ENCODE results near the gene VWA3B.

Gene VWA3B

DNA sequence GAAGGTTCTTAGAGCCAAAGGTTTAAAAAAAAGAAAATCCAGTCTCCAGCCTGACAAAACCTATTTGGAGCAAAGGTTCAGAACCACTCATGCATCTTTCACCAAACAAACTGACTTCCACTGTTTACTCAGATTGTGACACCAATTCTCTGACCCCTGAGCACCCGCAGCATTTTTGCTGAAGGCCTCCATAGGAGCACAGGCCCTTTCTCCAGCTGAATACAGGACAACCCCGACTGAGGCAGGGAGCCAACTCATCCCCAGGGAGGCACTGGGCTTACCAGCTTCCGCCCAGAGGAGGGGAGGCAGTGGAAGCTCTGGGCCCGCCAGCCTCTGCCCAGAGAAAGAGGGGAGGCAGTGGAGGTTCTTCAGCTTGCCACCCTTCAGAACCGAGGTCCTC lies 208.3 kb downstream of the VWA3B start:
- ChIA-PET POLR2A (ENCODE audit: low non-redundant PET) (no interaction called here), CTCF (interaction anchor here (1.6 kb wide), 1 partner anchor 10 kb away, joined by 6 read pairs; no protein-coding TSS in a partner anchor)
- no peak for DNase-seq (ENCODE audit: low spot score)
- no peak overlapping the region for H3K27ac ChIP-seq
- TF ChIP-seq, protein P1, sequence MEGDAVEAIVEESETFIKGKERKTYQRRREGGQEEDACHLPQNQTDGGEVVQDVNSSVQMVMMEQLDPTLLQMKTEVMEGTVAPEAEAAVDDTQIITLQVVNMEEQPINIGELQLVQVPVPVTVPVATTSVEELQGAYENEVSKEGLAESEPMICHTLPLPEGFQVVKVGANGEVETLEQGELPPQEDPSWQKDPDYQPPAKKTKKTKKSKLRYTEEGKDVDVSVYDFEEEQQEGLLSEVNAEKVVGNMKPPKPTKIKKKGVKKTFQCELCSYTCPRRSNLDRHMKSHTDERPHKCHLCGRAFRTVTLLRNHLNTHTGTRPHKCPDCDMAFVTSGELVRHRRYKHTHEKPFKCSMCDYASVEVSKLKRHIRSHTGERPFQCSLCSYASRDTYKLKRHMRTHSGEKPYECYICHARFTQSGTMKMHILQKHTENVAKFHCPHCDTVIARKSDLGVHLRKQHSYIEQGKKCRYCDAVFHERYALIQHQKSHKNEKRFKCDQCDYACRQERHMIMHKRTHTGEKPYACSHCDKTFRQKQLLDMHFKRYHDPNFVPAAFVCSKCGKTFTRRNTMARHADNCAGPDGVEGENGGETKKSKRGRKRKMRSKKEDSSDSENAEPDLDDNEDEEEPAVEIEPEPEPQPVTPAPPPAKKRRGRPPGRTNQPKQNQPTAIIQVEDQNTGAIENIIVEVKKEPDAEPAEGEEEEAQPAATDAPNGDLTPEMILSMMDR (conservative IDR thresholded peaks at IDR 0.05; ENCODE audit: low read depth) = no peak

DNA sequence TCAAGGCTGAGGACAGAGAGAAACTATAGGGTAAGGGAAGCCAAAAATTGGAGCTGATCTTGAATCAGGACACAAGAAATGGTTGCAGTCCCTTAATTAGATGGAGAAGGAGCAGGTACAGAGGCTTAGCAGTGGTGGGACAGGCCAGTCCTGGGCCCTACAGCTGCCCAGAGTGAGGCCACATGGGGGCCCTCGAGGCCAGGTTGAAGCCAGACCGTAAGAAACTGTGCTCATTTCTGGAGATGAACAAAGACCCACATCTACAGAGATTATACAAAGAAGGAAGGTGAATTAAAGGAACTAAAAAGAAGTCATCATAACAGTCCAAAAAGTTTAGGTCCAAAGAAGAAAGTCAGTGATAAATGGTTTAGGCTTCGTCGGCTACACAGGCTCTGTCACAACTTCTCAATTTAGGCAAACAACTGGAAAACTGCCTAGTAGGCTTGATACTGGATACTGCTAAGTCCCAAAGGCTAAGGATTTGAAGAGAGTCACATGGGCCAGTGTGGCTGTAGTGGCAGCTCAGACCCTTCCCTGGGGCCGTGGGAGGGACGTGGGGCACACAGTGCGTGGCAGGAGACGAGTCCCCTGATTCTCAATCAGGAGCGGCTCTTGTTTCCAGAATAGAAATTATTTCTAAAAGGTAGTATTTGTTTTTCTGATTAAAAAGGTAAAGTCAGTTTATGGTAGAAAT lies 208.9 kb downstream of the VWA3B start:
- CTCF ChIA-PET = interaction anchor here (0.5 to 1.6 kb wide), 2 partner anchors 9 to 1755 kb away, joined by 6 read pairs; no protein-coding TSS in a partner anchor
- TF ChIP-seq, protein P1 (conservative IDR thresholded peaks at IDR 0.05; ENCODE audit: low read depth) = no peak
- no peak for DNase-seq (ENCODE audit: low spot score)
- POLR2A ChIA-PET (ENCODE audit: low non-redundant PET) = no interaction called here
- no peak overlapping the region for H3K27ac ChIP-seq

DNA sequence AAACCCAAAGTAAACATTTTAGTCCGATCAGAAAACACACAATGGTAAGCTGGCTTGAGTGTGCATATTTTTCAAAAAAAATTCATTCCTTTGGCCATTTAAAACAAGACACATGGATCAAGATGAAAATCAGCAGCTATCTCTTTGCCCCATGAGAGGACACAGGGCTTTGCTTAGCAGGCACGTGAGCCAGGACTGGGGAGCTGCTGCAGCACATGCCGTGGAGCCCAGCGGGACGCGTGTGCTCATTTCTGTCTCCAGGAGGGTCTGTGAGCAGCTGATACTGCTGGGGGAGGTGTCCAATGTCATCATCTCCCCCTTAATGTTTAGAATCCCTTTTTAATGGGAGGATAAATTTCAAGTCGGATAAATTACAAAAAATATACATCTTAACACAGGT lies 209.5 kb downstream of the VWA3B start:
- ChIA-PET CTCF (no interaction called here), POLR2A (ENCODE audit: low non-redundant PET) (no interaction called here)
- no peak for DNase-seq (ENCODE audit: low spot score)
- H3K27ac ChIP-seq = no peak overlapping the region
- TF ChIP-seq, protein P1 (conservative IDR thresholded peaks at IDR 0.05; ENCODE audit: low read depth) = no peak

DNA sequence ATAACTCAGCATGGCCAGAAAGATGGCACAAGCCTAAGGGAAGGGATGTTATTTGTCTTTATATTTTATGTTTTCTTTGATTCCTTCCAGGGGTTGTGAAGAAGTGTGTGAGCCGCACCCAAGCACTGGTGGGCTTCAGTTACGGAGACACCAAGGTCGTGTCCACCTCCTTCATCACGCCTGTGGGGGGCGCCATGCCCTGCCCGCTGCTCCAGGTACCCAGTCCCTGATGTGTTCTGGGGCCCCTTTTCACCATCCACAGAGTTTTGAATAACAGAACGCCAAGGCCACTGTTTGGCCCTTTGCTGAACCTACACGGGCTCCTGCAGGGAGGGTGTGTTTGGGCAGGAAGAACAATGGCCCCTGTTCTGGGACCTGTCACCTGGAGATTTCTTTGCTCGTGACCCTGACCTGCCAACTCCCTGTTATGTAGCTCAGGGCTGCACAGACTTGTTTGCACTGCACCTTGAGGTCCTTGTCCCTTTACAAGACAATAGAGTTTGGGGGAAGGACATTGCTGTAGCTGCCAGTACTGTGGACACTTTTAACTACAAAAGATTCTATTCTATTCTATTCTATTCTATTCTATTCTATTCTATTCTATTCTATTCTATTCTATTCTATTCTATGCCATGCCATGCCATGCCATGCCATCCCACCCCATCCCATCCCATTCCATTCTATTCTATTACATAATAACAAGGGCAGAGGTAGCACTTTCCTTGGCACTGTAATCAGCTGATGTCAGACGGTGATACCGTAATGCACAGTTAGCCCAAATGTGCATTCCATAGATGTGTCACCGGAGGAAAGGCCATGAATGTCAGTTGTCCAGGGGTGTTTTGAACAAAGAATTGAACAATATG lies 211.1 kb downstream of the VWA3B start:
- POLR2A ChIA-PET (ENCODE audit: low non-redundant PET) = no interaction called here
- CTCF ChIA-PET = no interaction called here

DNA sequence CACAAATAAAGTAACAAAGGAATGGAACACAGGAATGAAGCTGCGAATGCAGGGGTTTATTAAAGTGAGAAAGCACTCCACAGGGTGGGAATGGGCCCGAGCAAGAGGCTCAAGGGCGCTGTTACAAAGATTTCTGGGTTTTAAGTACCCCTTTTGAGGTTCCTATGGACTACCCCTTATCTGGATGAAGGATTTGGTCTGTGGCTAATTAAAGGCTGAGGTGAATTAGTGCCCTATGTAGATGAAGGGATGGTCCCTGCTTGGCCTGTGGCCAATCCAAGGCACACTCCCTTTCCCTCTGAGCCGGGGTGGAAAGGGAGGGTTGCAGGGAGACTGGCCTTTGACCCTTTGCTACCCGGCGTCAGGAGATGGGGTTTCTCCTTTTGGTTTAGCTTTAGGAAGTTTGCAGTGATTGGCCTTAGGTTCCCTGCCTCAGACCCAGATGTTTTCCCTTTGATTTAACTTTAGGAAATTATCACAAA lies 211.8 kb downstream of the VWA3B start:
- TF ChIP-seq, protein P1 (conservative IDR thresholded peaks at IDR 0.05; ENCODE audit: low read depth) = no peak
- ChIA-PET POLR2A (ENCODE audit: low non-redundant PET) (no interaction called here), CTCF (no interaction called here)
- no peak for DNase-seq (ENCODE audit: low spot score)
- no peak overlapping the region for H3K27ac ChIP-seq

More for the DNA sequence above, 211.1 kb downstream of the VWA3B start:
- no peak overlapping the region for H3K27ac ChIP-seq
- DNase-seq (ENCODE audit: low spot score) = no peak
- TF ChIP-seq, protein P1 (conservative IDR thresholded peaks at IDR 0.05; ENCODE audit: low read depth) = no peak

DNA sequence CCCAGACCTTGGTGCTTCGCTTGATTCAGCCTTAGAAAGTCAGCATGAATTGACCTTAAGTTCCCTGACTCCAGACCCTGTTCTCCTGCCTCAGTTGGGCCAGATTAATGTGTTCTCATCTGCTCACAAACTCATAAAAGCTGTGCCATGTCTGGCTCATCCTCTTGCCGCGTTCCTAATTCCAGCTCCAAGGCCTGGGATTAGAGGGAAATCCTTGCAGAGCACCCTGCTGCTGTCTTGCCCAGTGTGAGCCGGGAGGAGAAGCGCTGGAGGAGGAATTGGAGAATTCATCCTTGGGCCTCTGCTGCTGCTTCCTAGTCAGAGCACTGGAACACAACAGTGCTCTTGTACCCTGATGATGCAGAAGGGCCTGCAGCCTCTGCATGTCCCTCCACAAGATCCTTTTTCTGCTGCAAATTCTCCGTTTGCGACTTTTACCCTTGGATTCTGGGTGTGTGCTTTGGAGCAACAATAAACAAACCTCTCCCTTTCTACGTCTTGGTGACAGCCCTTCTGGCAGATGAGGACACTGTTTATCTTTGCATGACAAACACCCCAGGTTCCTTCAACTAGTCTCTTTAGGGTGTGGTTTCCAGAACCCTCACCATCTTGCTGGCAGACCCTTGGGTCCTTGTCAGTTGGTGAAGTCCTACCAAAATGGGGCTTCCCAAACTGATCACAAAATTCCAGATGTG lies 212.4 kb downstream of the VWA3B start:
- ChIA-PET CTCF (no interaction called here), POLR2A (ENCODE audit: low non-redundant PET) (no interaction called here)
- TF ChIP-seq, protein P1 (conservative IDR thresholded peaks at IDR 0.05; ENCODE audit: low read depth) = no peak
- no peak overlapping the region for H3K27ac ChIP-seq
- DNase-seq (ENCODE audit: low spot score) = no peak

Data from RWPE1 (cell line).